ENCODE measurements around the gene CCDC157. TPM values are rescaled to one million over a fixed set of nuclear protein-coding genes. Genes with fewer than 3 reads are reported as not detected.

CCDC157 gene
- total and polyA plus RNA-seq, 4 donors = 0.53 to 1.4 (median 0.98) TPM

DNA sequence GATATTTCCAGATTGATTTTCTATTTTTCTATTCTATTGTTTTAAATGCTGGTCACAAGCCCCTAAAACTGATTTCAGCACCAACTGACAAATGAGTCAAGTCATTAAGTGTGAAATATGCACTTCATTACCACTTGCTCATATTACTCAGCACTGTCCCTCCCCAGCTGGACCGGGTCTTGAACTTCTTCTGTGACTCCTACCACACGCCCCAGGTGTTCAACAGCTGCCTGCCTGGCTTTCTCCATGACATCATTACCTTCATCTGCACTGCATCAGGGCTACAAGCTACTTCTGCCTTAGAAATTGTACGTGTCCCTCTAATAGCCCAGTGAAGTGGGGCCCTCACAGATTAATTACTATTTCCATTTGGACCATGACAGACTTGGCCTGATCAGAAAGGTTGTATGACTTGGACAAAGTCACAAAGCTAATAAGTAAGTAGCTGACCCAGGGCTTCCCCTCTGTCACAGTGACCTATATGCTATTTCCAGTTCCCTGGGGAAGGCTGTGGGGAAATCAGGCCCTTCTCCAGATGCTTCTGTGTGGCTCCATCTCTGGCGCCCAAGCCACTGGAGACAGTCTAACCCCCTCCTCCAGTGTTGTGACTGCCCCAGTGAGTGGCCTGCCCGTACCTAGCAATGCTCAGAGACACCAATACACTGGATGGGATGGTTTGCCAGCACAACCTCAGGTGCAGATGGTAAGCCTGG lies 48.1 kb upstream of the CCDC157 start:
- Histone ChIP-seq H3K4me1 (ENCODE audit: control insufficient read depth in 4 of 4, insufficient read depth in 4 of 4, low read length in 3 of 4) (peaks cover 22 to 58% (median 39%) of the 10 kb centered on the region in 4 donors), H3K27ac (ENCODE audit: low read depth in 1 of 2, low read length in 2 of 2) (no peak overlapping the region), H3K9me3 (ENCODE audit: control insufficient read depth in 4 of 4, low read length in 3 of 4) (no peaks in the 10 kb centered on the region), H3K4me3 (ENCODE audit: low read depth in 1 of 3, low read length in 3 of 3) (no peak overlapping the region), H3K27me3 (ENCODE audit: control insufficient read depth in 4 of 4, insufficient read depth in 4 of 4, low read length in 3 of 4) (no peaks in the 10 kb centered on the region), H3K36me3 (ENCODE audit: control insufficient read depth in 4 of 4, insufficient read depth in 3 of 4, low read depth in 1 of 4, low read length in 3 of 4) (peaks cover 0 to 5% (median 1%) of the 10 kb centered on the region in 4 donors), H3K9ac (ENCODE audit: low read depth in 1 of 2, low read length in 2 of 2) (no peak overlapping the region)
- DNase-seq (ENCODE audit: low spot score) = no peak
- TF ChIP-seq FOXA2 (IDR thresholded peaks at IDR 0.05) (no peak), RXRA (IDR thresholded peaks at IDR 0.05) (no peak), SP1 (IDR thresholded peaks at IDR 0.05) (no peak), EGR1 (IDR thresholded peaks at IDR 0.05; ENCODE audit: low read depth in 2 of 2) (no peak), YY1 (IDR thresholded peaks at IDR 0.05) (no peak), HNF4G (IDR thresholded peaks at IDR 0.05) (no peak), GABPA (IDR thresholded peaks at IDR 0.05 in 1 of 2, conservative IDR thresholded peaks at IDR 0.05 in 1 of 2) (no peak), JUND (IDR thresholded peaks at IDR 0.05) (no peak), TAF1 (conservative IDR thresholded peaks at IDR 0.05) (no peak), RAD21 (IDR thresholded peaks at IDR 0.05) (no peak), FOXA1 (IDR thresholded peaks at IDR 0.05) (no peak), NR2F2 (IDR thresholded peaks at IDR 0.05) (no peak), HNF4A (conservative IDR thresholded peaks at IDR 0.05) (no peak)
- TF ChIP-seq, protein P1, sequence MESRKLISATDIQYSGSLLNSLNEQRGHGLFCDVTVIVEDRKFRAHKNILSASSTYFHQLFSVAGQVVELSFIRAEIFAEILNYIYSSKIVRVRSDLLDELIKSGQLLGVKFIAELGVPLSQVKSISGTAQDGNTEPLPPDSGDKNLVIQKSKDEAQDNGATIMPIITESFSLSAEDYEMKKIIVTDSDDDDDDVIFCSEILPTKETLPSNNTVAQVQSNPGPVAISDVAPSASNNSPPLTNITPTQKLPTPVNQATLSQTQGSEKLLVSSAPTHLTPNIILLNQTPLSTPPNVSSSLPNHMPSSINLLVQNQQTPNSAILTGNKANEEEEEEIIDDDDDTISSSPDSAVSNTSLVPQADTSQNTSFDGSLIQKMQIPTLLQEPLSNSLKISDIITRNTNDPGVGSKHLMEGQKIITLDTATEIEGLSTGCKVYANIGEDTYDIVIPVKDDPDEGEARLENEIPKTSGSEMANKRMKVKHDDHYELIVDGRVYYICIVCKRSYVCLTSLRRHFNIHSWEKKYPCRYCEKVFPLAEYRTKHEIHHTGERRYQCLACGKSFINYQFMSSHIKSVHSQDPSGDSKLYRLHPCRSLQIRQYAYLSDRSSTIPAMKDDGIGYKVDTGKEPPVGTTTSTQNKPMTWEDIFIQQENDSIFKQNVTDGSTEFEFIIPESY (IDR thresholded peaks at IDR 0.05) = no peak
- TF ChIP-seq, protein P2, sequence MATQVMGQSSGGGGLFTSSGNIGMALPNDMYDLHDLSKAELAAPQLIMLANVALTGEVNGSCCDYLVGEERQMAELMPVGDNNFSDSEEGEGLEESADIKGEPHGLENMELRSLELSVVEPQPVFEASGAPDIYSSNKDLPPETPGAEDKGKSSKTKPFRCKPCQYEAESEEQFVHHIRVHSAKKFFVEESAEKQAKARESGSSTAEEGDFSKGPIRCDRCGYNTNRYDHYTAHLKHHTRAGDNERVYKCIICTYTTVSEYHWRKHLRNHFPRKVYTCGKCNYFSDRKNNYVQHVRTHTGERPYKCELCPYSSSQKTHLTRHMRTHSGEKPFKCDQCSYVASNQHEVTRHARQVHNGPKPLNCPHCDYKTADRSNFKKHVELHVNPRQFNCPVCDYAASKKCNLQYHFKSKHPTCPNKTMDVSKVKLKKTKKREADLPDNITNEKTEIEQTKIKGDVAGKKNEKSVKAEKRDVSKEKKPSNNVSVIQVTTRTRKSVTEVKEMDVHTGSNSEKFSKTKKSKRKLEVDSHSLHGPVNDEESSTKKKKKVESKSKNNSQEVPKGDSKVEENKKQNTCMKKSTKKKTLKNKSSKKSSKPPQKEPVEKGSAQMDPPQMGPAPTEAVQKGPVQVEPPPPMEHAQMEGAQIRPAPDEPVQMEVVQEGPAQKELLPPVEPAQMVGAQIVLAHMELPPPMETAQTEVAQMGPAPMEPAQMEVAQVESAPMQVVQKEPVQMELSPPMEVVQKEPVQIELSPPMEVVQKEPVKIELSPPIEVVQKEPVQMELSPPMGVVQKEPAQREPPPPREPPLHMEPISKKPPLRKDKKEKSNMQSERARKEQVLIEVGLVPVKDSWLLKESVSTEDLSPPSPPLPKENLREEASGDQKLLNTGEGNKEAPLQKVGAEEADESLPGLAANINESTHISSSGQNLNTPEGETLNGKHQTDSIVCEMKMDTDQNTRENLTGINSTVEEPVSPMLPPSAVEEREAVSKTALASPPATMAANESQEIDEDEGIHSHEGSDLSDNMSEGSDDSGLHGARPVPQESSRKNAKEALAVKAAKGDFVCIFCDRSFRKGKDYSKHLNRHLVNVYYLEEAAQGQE (IDR thresholded peaks at IDR 0.05) = no peak
- TF ChIP-seq, protein P3, sequence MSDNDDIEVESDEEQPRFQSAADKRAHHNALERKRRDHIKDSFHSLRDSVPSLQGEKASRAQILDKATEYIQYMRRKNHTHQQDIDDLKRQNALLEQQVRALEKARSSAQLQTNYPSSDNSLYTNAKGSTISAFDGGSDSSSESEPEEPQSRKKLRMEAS (IDR thresholded peaks at IDR 0.05) = no peak
- TF ChIP-seq, protein P4, sequence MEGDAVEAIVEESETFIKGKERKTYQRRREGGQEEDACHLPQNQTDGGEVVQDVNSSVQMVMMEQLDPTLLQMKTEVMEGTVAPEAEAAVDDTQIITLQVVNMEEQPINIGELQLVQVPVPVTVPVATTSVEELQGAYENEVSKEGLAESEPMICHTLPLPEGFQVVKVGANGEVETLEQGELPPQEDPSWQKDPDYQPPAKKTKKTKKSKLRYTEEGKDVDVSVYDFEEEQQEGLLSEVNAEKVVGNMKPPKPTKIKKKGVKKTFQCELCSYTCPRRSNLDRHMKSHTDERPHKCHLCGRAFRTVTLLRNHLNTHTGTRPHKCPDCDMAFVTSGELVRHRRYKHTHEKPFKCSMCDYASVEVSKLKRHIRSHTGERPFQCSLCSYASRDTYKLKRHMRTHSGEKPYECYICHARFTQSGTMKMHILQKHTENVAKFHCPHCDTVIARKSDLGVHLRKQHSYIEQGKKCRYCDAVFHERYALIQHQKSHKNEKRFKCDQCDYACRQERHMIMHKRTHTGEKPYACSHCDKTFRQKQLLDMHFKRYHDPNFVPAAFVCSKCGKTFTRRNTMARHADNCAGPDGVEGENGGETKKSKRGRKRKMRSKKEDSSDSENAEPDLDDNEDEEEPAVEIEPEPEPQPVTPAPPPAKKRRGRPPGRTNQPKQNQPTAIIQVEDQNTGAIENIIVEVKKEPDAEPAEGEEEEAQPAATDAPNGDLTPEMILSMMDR (IDR thresholded peaks at IDR 0.05; ENCODE audit: low read depth, low read length, missing input control) = no peak
- TF ChIP-seq, protein P5, sequence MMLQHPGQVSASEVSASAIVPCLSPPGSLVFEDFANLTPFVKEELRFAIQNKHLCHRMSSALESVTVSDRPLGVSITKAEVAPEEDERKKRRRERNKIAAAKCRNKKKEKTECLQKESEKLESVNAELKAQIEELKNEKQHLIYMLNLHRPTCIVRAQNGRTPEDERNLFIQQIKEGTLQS (IDR thresholded peaks at IDR 0.05) = no peak
- WGBS = 93% methylated on average over 5 of the region's 5 CpGs

Measured in liver (tissue), 9 donors.